Muscle layer of colon (tissue), 2 donors: Measurements from ENCODE around the gene TBXAS1.

Source experiments
- H3K27ac ChIP-seq: one replicate; pipeline ENCODE4 v1.7.0; 2013; ENCODE audit warnings: low read depth, mild to moderate bottlenecking, low read length, moderate library complexity
- H3K27me3 ChIP-seq, 2 donors: one replicate each; pipeline ENCODE4 v1.7.0; 2013; ENCODE audit warnings: low read length in 2 of 2, mild to moderate bottlenecking in 2 of 2; ENCODE audit not compliant: insufficient read depth in 2 of 2, control insufficient read depth in 1 of 2
- H3K36me3 ChIP-seq: one replicate; pipeline ENCODE4 v1.7.0; 2013; ENCODE audit warnings: mild to moderate bottlenecking, low read length; ENCODE audit not compliant: insufficient read depth
- H3K4me1 ChIP-seq: one replicate; pipeline ENCODE4 v1.7.0; 2013; ENCODE audit warnings: mild to moderate bottlenecking, low read length; ENCODE audit not compliant: insufficient read depth
- H3K4me3 ChIP-seq, 2 donors: one replicate each; pipeline ENCODE4 v1.7.0; 2013; ENCODE audit warnings: low read length in 2 of 2, low read depth in 1 of 2, mild to moderate bottlenecking in 1 of 2, moderate library complexity in 1 of 2
- H3K9ac ChIP-seq: one replicate; pipeline ENCODE4 v1.7.0; 2013; ENCODE audit warnings: low read length
- H3K9me3 ChIP-seq: one replicate; pipeline ENCODE4 v1.7.0; 2013; ENCODE audit warnings: mild to moderate bottlenecking, low read length
- donor health status: abdominal sarcoma.
- donor health status: Adenocarcinoma of cecum.

TBXAS1 gene

DNA sequence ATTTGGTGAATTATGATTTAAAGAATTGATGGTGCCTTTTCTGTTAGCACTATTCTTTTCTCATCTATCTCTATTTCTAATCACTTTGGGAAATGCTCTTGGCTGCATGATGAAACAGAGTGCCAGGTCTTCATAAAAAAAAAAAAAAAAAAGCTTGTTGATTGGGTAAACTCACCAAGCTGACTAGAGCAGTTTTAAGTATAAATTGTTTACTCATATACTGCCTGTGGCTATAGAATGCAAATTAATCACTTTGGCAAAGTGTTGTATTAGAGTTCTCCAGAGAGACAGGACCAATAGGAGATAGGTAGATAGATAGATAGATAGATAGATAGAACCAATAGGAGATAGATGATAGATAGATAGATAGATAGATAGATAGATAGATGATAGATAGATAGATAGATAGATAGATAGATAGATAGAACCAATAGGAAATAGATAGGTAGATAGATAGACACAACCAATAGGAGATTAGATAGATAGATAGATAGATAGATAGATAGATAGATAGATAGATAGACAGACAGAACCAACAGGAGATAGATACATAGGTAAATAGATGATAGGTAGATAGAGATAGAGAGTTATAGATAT lies 20.1 kb upstream of the TBXAS1 start:
- Histone ChIP-seq H3K9ac (no peak overlapping the region), H3K36me3 (no peaks in the 10 kb centered on the region), H3K27ac (no peak overlapping the region), H3K4me3 (no peak overlapping the region), H3K4me1 (no peaks in the 10 kb centered on the region), H3K27me3 (no peaks in the 10 kb centered on the region), H3K9me3 (no peaks in the 10 kb centered on the region)

DNA sequence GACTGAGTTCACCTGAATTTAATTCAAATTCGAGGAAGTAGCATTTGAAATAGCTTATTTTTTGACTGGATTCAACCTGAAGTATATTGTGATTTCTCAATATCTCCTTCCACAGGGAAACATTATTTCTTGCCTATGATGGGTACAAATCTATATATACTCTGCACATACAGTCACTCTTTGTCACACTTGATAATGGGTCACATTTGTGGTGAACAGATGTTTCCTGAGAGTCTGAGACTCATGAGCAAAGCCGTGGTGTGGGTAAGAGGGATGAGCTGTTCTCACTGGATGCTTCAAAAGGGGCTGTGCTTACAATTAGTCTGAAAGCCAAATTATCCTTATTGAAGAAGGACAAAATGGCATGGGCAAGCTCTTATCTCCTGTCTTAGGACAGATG lies 18.0 kb upstream of the TBXAS1 start:
- no peaks in the 10 kb centered on the region for H3K36me3 ChIP-seq
- H3K27me3 ChIP-seq, result no peaks in the 10 kb centered on the region
- no peak overlapping the region for H3K27ac ChIP-seq
- no peaks in the 10 kb centered on the region for H3K9me3 ChIP-seq
- H3K4me3 ChIP-seq, result no peak overlapping the region
- H3K9ac ChIP-seq, result no peak overlapping the region
- no peaks in the 10 kb centered on the region for H3K4me1 ChIP-seq

GRCh38 chr7:139813151-139813550 lies 15.9 kb upstream of the TBXAS1 start:
- no peaks in the 10 kb centered on the region for H3K4me1 ChIP-seq
- no peak overlapping the region for H3K9ac ChIP-seq
- no peaks in the 10 kb centered on the region for H3K27me3 ChIP-seq
- no peak overlapping the region for H3K27ac ChIP-seq
- no peak overlapping the region for H3K4me3 ChIP-seq
- no peaks in the 10 kb centered on the region for H3K9me3 ChIP-seq
- no peaks in the 10 kb centered on the region for H3K36me3 ChIP-seq

DNA sequence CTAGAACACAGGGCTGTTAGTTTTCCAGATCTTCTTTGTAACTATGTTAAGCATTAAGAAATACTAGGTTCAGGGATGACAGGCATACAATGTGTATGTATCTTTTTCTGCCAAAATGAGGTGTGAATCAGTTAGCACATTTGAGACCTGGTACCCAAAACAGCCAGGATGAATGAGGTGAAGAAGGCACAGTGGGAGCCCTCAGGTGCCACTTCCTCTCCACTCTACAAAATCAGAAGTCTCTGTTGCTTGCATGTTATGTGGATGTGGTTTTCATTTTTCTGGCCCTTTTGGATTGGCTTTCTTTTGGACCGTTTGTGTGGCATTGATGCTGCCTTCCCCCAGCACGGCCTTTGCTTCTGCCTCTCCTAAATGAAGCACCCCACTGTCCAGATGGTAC lies 15.4 kb upstream of the TBXAS1 start:
- Histone ChIP-seq H3K9me3 (no peaks in the 10 kb centered on the region), H3K36me3 (no peaks in the 10 kb centered on the region), H3K9ac (no peak overlapping the region), H3K27me3 (no peaks in the 10 kb centered on the region), H3K27ac (no peak overlapping the region), H3K4me1 (no peaks in the 10 kb centered on the region), H3K4me3 (no peak overlapping the region)

- H3K27ac ChIP-seq, result no peak overlapping the region
These were observed 11.8 kb upstream of the TBXAS1 start for GRCh38 chr7:139817249-139817648.

DNA sequence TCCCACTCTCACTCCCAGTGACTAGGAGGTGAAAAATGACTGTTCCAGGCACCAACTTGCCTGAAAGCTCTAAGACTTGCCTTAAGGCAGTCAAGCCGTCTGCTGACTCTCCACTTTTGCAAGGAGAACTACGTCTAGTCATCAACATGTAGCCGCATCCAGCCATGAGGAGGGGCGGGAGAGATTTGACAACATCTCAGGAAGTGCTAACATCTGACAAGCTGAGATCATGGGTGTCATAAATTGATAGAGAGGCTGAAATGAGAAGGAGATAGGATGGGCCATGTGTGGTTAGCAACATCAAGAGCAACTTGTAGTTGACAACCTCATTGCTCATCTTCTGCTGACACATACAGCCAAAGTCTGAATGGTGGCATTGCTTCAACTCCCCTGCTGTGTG lies 9.0 kb upstream of the TBXAS1 start:
- Histone ChIP-seq H3K9me3 (no peaks in the 10 kb centered on the region), H3K9ac (no peak overlapping the region), H3K4me3 (no peak overlapping the region), H3K36me3 (no peaks in the 10 kb centered on the region), H3K27ac (no peak overlapping the region), H3K27me3 (no peaks in the 10 kb centered on the region), H3K4me1 (peaks cover 5% of the 10 kb centered on the region)

More at GRCh38 chr7:139817249-139817648, 11.8 kb upstream of the TBXAS1 start:
- H3K4me3 ChIP-seq, result no peak overlapping the region
- no peaks in the 10 kb centered on the region for H3K9me3 ChIP-seq
- H3K27me3 ChIP-seq, result no peaks in the 10 kb centered on the region
- H3K4me1 ChIP-seq, result no peaks in the 10 kb centered on the region
- no peaks in the 10 kb centered on the region for H3K36me3 ChIP-seq
- H3K9ac ChIP-seq, result no peak overlapping the region

DNA sequence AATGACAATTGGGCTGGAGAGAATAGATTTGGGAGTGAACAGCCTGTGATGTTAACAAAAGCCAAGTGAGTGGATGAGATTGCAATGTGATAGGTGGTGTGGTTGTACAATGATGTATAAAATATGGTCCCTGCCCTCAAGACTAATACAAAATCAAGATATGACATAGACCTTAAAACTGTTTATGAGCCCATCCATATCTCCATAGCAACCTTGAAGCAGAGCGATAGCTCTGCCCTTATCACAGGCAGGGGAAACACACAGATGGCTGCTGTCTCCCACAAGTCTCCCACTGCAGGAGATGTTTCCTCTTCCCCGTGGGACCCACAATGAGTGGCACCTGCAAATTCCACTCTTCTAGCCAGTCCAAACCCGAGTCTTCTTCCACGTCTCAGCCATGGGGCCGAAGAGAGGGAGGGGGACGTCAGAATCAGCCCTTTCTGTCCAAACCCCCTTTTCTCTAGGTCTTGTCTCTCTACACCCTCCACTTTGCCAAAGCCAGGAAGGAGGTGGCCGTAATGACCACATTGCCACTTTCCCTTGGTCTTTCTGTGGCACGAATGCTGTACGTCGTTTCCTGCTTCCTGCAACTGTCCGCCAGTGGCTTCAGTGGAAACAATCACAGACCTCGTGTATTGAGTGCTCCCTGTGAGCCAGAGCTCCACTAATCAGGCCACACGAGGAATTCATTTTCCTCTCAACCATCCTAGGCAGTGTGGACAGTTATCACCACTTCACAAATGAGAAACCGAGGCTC lies 7.5 kb upstream of the TBXAS1 start:
- Histone ChIP-seq H3K9me3 (no peaks in the 10 kb centered on the region), H3K4me3 (no peak overlapping the region), H3K9ac (no peak overlapping the region), H3K4me1 (peaks cover 5% of the 10 kb centered on the region), H3K27me3 (no peaks in the 10 kb centered on the region), H3K36me3 (no peaks in the 10 kb centered on the region), H3K27ac (no peak overlapping the region)

DNA sequence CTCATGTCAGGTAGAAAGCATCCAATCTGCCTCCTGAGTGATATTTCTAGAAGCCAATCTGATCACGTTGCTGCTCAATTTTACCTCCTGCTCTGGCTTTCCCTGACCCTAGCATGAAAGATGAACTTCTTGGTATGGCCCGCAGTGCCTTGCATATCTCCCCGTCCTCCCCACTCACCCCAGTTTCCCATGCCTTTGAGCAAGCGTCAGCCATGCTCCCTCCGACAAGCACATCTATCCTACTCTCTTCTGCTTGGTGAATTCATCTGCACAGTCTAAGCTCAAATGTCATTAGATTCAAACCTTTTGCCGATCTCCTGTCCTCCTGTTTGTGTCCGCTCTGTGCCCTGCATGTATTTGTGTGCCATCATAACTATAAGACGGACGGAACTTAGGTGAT lies 6.2 kb upstream of the TBXAS1 start:
- Histone ChIP-seq H3K27ac (no peak overlapping the region), H3K27me3 (no peaks in the 10 kb centered on the region), H3K4me3 (no peak overlapping the region), H3K9ac (no peak overlapping the region), H3K36me3 (no peaks in the 10 kb centered on the region), H3K9me3 (no peaks in the 10 kb centered on the region), H3K4me1 (peaks cover 5% of the 10 kb centered on the region)

GRCh38 chr7:139823959-139824521 lies 5.0 kb upstream of the TBXAS1 start:
- Histone ChIP-seq H3K27ac (no peak overlapping the region), H3K36me3 (no peaks in the 10 kb centered on the region), H3K9me3 (no peaks in the 10 kb centered on the region), H3K4me3 (no peak overlapping the region), H3K27me3 (no peaks in the 10 kb centered on the region), H3K9ac (no peak overlapping the region), H3K4me1 (peaks cover 5% of the 10 kb centered on the region)

DNA sequence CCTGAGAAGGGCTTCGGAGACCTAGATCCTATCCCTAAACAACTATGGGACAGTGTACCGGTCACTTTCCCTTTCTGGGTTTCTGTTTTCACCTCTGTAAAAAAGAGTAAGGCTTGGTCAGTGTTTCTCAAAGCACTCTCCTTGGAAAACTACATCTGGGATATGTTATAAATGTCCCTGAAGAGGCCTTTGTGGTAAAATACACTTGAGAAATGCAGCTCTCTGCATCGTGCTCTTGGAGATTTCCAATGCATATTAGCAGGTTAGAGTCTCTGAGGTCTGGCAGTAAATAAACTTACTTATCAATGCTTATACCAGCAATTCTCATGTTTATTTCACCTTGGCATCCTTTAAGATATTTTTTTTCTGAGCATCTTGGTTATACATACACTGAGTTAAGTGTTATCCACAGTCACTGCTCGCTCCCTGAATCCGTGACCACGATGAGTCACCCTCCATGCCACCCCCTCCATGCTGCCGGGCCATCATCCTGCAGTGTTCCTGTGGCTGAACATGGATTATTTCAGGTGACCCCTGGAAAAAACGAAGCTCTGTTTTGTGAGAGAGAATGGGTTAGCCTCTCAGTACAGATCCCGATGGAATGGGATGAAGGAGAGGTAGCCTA lies 3.3 kb upstream of the TBXAS1 start:
- H3K27me3 ChIP-seq, result no peaks in the 10 kb centered on the region
- H3K4me1 ChIP-seq, result peaks cover 5% of the 10 kb centered on the region
- H3K9me3 ChIP-seq, result no peaks in the 10 kb centered on the region
- H3K27ac ChIP-seq, result no peak overlapping the region
- no peak overlapping the region for H3K4me3 ChIP-seq
- no peak overlapping the region for H3K9ac ChIP-seq
- no peaks in the 10 kb centered on the region for H3K36me3 ChIP-seq

GRCh38 chr7:139827042-139827441 lies 2.0 kb upstream of the TBXAS1 start:
- Histone ChIP-seq H3K9ac (no peak overlapping the region), H3K9me3 (no peaks in the 10 kb centered on the region), H3K36me3 (no peaks in the 10 kb centered on the region), H3K4me1 (peaks cover 5% of the 10 kb centered on the region), H3K4me3 (no peak overlapping the region), H3K27me3 (no peaks in the 10 kb centered on the region), H3K27ac (no peak overlapping the region)
